A549 (cell line): ENCODE data around the gene TOM1L1. TPM values are rescaled to one million over a fixed set of nuclear protein-coding genes. Genes with fewer than 3 reads are reported as not detected.

Experiments used
- ATAC-seq, 2 experiments: fragments of 200-7000 bp in 1 of 2; fragments of >200 bp in 1 of 2; cut with Nextera tagmentation in 1 of 2; cut with Tn5 transposase in 1 of 2; 3 replicates each; pipeline versions ENCODE4 v1.8.0 to v1.9.1; 2018 to 2020; ENCODE audit warnings: mild to moderate bottlenecking in 1 of 2, moderate library complexity in 1 of 2
- CTCF ChIA-PET: fragments of 300-600 bp; sonication (Branson Sonifier 250); formaldehyde crosslinking; extraction: SDS; loops from one replicate; lab custom pipeline; 2021; ENCODE audit warnings: antibody characterized with exemption, inconsistent platforms; lab: Yijun Ruan, JAX
- POLR2A ChIA-PET: fragments of 350-600 bp; formaldehyde crosslinking; extraction: SDS; loops from one replicate; lab custom pipeline; 2021; ENCODE audit warnings: antibody characterized with exemption, inconsistent platforms; lab: Yijun Ruan, JAX
- DNase-seq, 2 experiments: peaks; one replicate each; pipeline versions ENCODE4 v3.0.0 to v3.0.0-alpha.2; 2011 to 2016; ENCODE audit warnings: low read depth in 1 of 2, low spot score in 1 of 2
- FAIRE-seq: peaks from 2 replicates; lab custom pipeline; 2011; peaks lifted over from hg19 to GRCh38; lab: Jason Lieb, UNC
- H3K27ac ChIP-seq, 2 experiments: fragments of >200 bp; sonication (Bioruptor Twin); formaldehyde crosslinking; 3 replicates each; pipeline ENCODE4 v1.5.1; 2016 to 2017
- H3K4me1 ChIP-seq: fragments of >200 bp; sonication (Bioruptor Twin); formaldehyde crosslinking; 3 replicates; pipeline ENCODE4 v1.6.1; 2016
- H3K4me2 ChIP-seq: fragments of >200 bp; sonication (Bioruptor Twin); formaldehyde crosslinking; 3 replicates; pipeline ENCODE4 v1.6.1; 2016
- H3K4me3 ChIP-seq: fragments of >200 bp; sonication (Bioruptor Twin); formaldehyde crosslinking; 3 replicates; pipeline ENCODE4 v1.5.1; 2016
- H3K9me3 ChIP-seq: fragments of >200 bp; sonication (Bioruptor Twin); formaldehyde crosslinking; 3 replicates; pipeline ENCODE4 v1.6.1; 2016
- ATOH8 ChIP-seq: fragments of 250-450 bp; sonication (Bioruptor Pico); IDR thresholded peaks from 2 replicates; pipeline ENCODE4 v1.5.0; 2020; ENCODE audit warnings: low read depth, mild to moderate bottlenecking, moderate library complexity
- CBX2 ChIP-seq: fragments of 200-600 bp; sonication (generic); IDR thresholded peaks from 2 replicates; pipeline ENCODE4 v1.6.1; 2016; ENCODE audit warnings: low read depth, mild to moderate bottlenecking, borderline replicate concordance
- CEBPB ChIP-seq, 2 experiments: fragments of >200 bp in 1 of 2; sonication (Bioruptor Twin) in 1 of 2; formaldehyde crosslinking in 1 of 2; IDR thresholded peaks; 2 replicates each; pipeline ENCODE4 v1.6.1; 2012 to 2016
- CHD4 ChIP-seq: fragments of 200-600 bp; sonication (generic); IDR thresholded peaks from 2 replicates; pipeline ENCODE4 v1.6.1; 2016; ENCODE audit warnings: antibody characterized with exemption, mild to moderate bottlenecking, borderline replicate concordance
- CTCF ChIP-seq: fragments of >200 bp; sonication (Bioruptor Twin); formaldehyde crosslinking; IDR thresholded peaks from 3 replicates; pipeline ENCODE4 v1.5.1; 2016
- E2F6 ChIP-seq: IDR thresholded peaks from 2 replicates; pipeline ENCODE4 v1.6.1; 2012; ENCODE audit warnings: low read depth, borderline replicate concordance
- ELK1 ChIP-seq: fragments of 150-350 bp; IDR thresholded peaks from 2 replicates; pipeline ENCODE4 v1.6.1; 2014; ENCODE audit warnings: low read depth, mild to moderate bottlenecking, low read length
- EP300 ChIP-seq, 2 experiments: fragments of >200 bp; sonication (Bioruptor Twin); formaldehyde crosslinking; IDR thresholded peaks; 2 replicates in 1 of 2; 3 replicates in 1 of 2; pipeline ENCODE4 v1.6.1; 2016 to 2017
- HDAC2 ChIP-seq: fragments of 200-600 bp; sonication (generic); IDR thresholded peaks from 2 replicates; pipeline ENCODE4 v1.6.1; 2016
- HES2 ChIP-seq: fragments of >200 bp; sonication (Bioruptor Twin); formaldehyde crosslinking; IDR thresholded peaks from 2 replicates; pipeline ENCODE4 v1.6.1; 2016
- JUN ChIP-seq, 2 experiments: fragments of >200 bp; sonication (Bioruptor Twin); formaldehyde crosslinking; IDR thresholded peaks; 2 replicates in 1 of 2; 3 replicates in 1 of 2; pipeline ENCODE4 v1.6.1; 2016 to 2017
- KDM5A ChIP-seq: fragments of 200-600 bp; sonication (generic); IDR thresholded peaks from 2 replicates; pipeline ENCODE4 v1.6.1; 2016; ENCODE audit warnings: antibody characterized with exemption, mild to moderate bottlenecking
- MAX ChIP-seq: IDR thresholded peaks from 2 replicates; pipeline ENCODE4 v1.6.1; 2012
- NFE2L2 ChIP-seq: fragments of 150-350 bp; conservative IDR thresholded peaks from 2 replicates; pipeline ENCODE4 v1.6.1; 2014; ENCODE audit warnings: low read length
- POLR2AphosphoS2 ChIP-seq: conservative IDR thresholded peaks from 2 replicates; pipeline ENCODE4 v1.6.1; 2012; ENCODE audit warnings: low read length, improper control_type of control experiment, inconsistent platforms
- RAD21 ChIP-seq, 2 experiments: fragments of >200 bp in 1 of 2; sonication (Bioruptor Twin) in 1 of 2; formaldehyde crosslinking in 1 of 2; IDR thresholded peaks in 1 of 2; conservative IDR thresholded peaks in 1 of 2; 2 replicates in 1 of 2; 3 replicates in 1 of 2; pipeline ENCODE4 v1.6.1; 2012 to 2018; ENCODE audit warnings: inconsistent platforms in 1 of 2
- REST ChIP-seq: fragments of 200-600 bp; sonication (generic); IDR thresholded peaks from 2 replicates; pipeline ENCODE4 v1.6.1; 2016; ENCODE audit warnings: antibody characterized with exemption, mild to moderate bottlenecking, moderate library complexity
- RFX5 ChIP-seq: fragments of 450-650 bp; IDR thresholded peaks from 2 replicates; pipeline ENCODE4 v1.7.1; 2014; ENCODE audit warnings: antibody characterized with exemption, mild to moderate bottlenecking, moderate library complexity
- SMC3 ChIP-seq: fragments of >200 bp; sonication (Bioruptor Twin); formaldehyde crosslinking; IDR thresholded peaks from 3 replicates; pipeline ENCODE4 v1.6.1; 2018; ENCODE audit warnings: inconsistent platforms
- SREBF2 ChIP-seq: fragments of 450-650 bp; IDR thresholded peaks from 2 replicates; pipeline ENCODE4 v1.6.1; 2014; ENCODE audit warnings: mild to moderate bottlenecking, moderate library complexity
- ZC3H11A ChIP-seq: fragments of 450-650 bp; IDR thresholded peaks from 2 replicates; pipeline ENCODE4 v1.6.1; 2014; ENCODE audit warnings: antibody characterized with exemption, mild to moderate bottlenecking
- ZNF302 ChIP-seq: fragments of 250-450 bp; sonication (Bioruptor Pico); IDR thresholded peaks from 2 replicates; pipeline ENCODE4 v1.9.0; 2021; ENCODE audit warnings: inconsistent platforms, mild to moderate bottlenecking, moderate library complexity
- WGBS: methylation state at CpG from one replicate; pipeline ENCODE4 v1.1.6; 2017; ENCODE audit errors: missing lambda C conversion rate; 5-methylcytosine and 5-hydroxymethylcytosine counted together
- polyA plus RNA-seq, 4 experiments: library from polyadenylated mRNA; depleted of rRNA in 3 of 4; stranded (reverse); fragments of >200 nt; fragmentation: RNase III in 1 of 4; extraction: RNeasy Plus Mini Kit Qiagen cat#74134 plus additional on column Dnase treatment in 1 of 4; gene quantifications; 2 replicates in 3 of 4; 3 replicates in 1 of 4; pipeline ENCODE4 v1.2.3, GENCODE V29; 2011 to 2017

The TOM1L1 gene
- polyA plus RNA-seq, 2 of the 4 experiments (the other 2 are of a cell fraction): 53.4 to 117 TPM

GRCh38 chr17:54992797-54993639, 92.4 kb downstream of the TOM1L1 start:
- DNase-seq (peak; percentile 49 to 71), FAIRE-seq (peak; percentile 93), ATAC-seq (peak; percentile 80 to 90; a peak in 5 of 6 replicates)
- Histone ChIP-seq H3K27ac (no peak overlapping the region), H3K4me3 (no peak overlapping the region), H3K4me1 (no peaks in the 10 kb centered on the region), H3K9me3 (no peaks in the 10 kb centered on the region), H3K4me2 (no peak overlapping the region)
- TF ChIP-seq RAD21 (conservative IDR thresholded peaks at IDR 0.05 in 1 of 2, IDR thresholded peaks at IDR 0.05 in 1 of 2) (peak; percentile 82 to 86), SMC3 (peak; percentile 71), CEBPB (IDR thresholded peaks at IDR 0.05) (0 out of 4 replicates have a peak, but pooled peaks of 1 of the 2 experiments have one; percentile 13), ELK1 (no peak), CTCF (peak; percentile 86)
- ChIA-PET POLR2A (no interaction called here), CTCF (interaction anchor here (0.5 to 7.3 kb wide), 49 partner anchors 9 to 1246 kb away, joined by 3 to 99 read pairs (median 5); partner anchors contain the start of genes SMIM36 and STXBP4)
- WGBS: 68% methylated on average over 8 of the region's 8 CpGs

GRCh38 chr17:54996441-54996840, 95.8 kb downstream of the TOM1L1 start:
- ChIA-PET POLR2A (no interaction called here), CTCF (interaction anchor here (0.8 to 1.4 kb wide), 7 partner anchors 9 to 518 kb away, joined by 3 to 5 read pairs (median 4); no protein-coding TSS in a partner anchor)
- peak; percentile 77 for FAIRE-seq

More at GRCh38 chr17:54996441-54996840, 95.8 kb downstream of the TOM1L1 start:
- no peak for ATAC-seq
- Histone ChIP-seq H3K9me3 (no peaks in the 10 kb centered on the region), H3K4me3 (no peak overlapping the region), H3K4me2 (no peak overlapping the region), H3K4me1 (no peaks in the 10 kb centered on the region), H3K27ac (no peak overlapping the region)
- TF ChIP-seq CTCF: no peak
- no peak for TF ChIP-seq ZC3H11A
- no peak for TF ChIP-seq EP300 (IDR thresholded peaks at IDR 0.05)
- no peak for TF ChIP-seq RFX5
- no peak for TF ChIP-seq POLR2AphosphoS2
- TF ChIP-seq REST: no peak
- no peak for TF ChIP-seq MAX
- TF ChIP-seq SREBF2: no peak
- TF ChIP-seq CBX2: no peak
- TF ChIP-seq KDM5A: no peak
- TF ChIP-seq E2F6: no peak
- no peak for TF ChIP-seq JUN (IDR thresholded peaks at IDR 0.05)
- no peak for TF ChIP-seq ZNF302 (CRISPR knock-in tag)
- no peak for TF ChIP-seq RAD21 (conservative IDR thresholded peaks at IDR 0.05 in 1 of 2, IDR thresholded peaks at IDR 0.05 in 1 of 2)
- TF ChIP-seq ATOH8 (CRISPR knock-in tag): no peak
- TF ChIP-seq HES2: no peak
- no peak for TF ChIP-seq HDAC2
- no peak for TF ChIP-seq NFE2L2
- TF ChIP-seq CHD4: no peak
- 85% methylated on average over 1 of the region's 1 CpG for whole genome bisulfite sequencing
- DNase-seq: no peak
